HepG2 (cell line): ENCODE data around the gene SRF. TPM values are rescaled to one million over a fixed set of nuclear protein-coding genes. Genes with fewer than 3 reads are reported as not detected.

Source experiments
- ATAC-seq: fragments of 200-7000 bp; cut with Tn5 transposase; 3 replicates; pipeline ENCODE4 v1.9.1; 2020; ENCODE audit warnings: mild to moderate bottlenecking, moderate library complexity
- BruUV-seq: library from RNA; stranded (reverse); fragments of 400-500 nt; replicated peaks from 2 replicates; lab custom pipeline; 2021; lab: Mats Ljungman, UMichigan
- CTCF ChIA-PET: fragments of 300-600 bp; formaldehyde crosslinking; extraction: SDS; loops from one replicate; lab custom pipeline; 2021; ENCODE audit warnings: low total read pairs, inconsistent platforms, low intra/inter-chr PET ratio; lab: Yijun Ruan, JAX
- POLR2A ChIA-PET: fragments of 350-600 bp; sonication (Branson Sonifier 250); formaldehyde crosslinking; loops from one replicate; lab custom pipeline; 2020; ENCODE audit warnings: antibody characterized with exemption, inconsistent platforms; lab: Yijun Ruan, JAX
- DNase-seq: peaks from one replicate; pipeline ENCODE4 v3.0.0-alpha.2; 2015; ENCODE audit warnings: low spot score
- FAIRE-seq: peaks from 3 replicates; lab custom pipeline; 2011; peaks lifted over from hg19 to GRCh38; lab: Jason Lieb, UNC
- H2AFZ ChIP-seq: one replicate; pipeline ENCODE4 v1.6.1; 2011; ENCODE audit warnings: low read length, inconsistent platforms
- H3K27ac ChIP-seq: fragments of 300-600 bp; 3 replicates; pipeline ENCODE4 v1.8.0; 2011; ENCODE audit warnings: mixed run types, mild to moderate bottlenecking, mixed read lengths, low read length, inconsistent platforms; ENCODE audit not compliant: insufficient read depth; ENCODE audit errors: extremely low read length
- H3K27me3 ChIP-seq, 2 experiments: fragments of 200-600 bp in 1 of 2; 2 replicates in 1 of 2; 3 replicates in 1 of 2; pipeline versions ENCODE4 v1.6.0 to v1.8.0; 2011; ENCODE audit warnings: low read length in 2 of 2, mild to moderate bottlenecking in 2 of 2, moderate library complexity in 2 of 2, inconsistent platforms in 1 of 2; ENCODE audit not compliant: insufficient read depth in 2 of 2, control insufficient read depth in 1 of 2
- H3K36me3 ChIP-seq, 2 experiments: fragments of 200-600 bp in 1 of 2; replicated peaks in 1 of 2; 2 replicates in 1 of 2; 3 replicates in 1 of 2; pipeline versions ENCODE4 v1.5.1 to v1.8.0; 2011; ENCODE audit warnings: low read length in 2 of 2, inconsistent platforms in 1 of 2; ENCODE audit not compliant: insufficient read depth in 2 of 2, control insufficient read depth in 1 of 2
- H3K4me1 ChIP-seq: 2 replicates; pipeline ENCODE4 v1.5.1; 2012; ENCODE audit warnings: low read length, inconsistent platforms; ENCODE audit not compliant: insufficient read depth
- H3K4me2 ChIP-seq: 2 replicates; pipeline ENCODE4 v1.6.0; 2011; ENCODE audit warnings: low read depth, low read length, inconsistent platforms
- H3K4me3 ChIP-seq, 3 experiments: fragments of 200-600 bp in 1 of 3; sonication (generic), shearing (Covaris generic) in 1 of 3; replicated peaks in 1 of 3; 2 replicates each; pipeline ENCODE4 v1.5.1; 2011 to 2016; ENCODE audit warnings: low read length in 3 of 3, inconsistent platforms in 2 of 3, low read depth in 2 of 3, mild to moderate bottlenecking in 2 of 3, control low read depth in 1 of 3, mixed read lengths in 1 of 3; ENCODE audit not compliant: insufficient read depth in 1 of 3
- H3K79me2 ChIP-seq: one replicate; pipeline ENCODE4 v1.6.1; 2011; ENCODE audit warnings: low read length, inconsistent platforms; ENCODE audit not compliant: insufficient read depth
- H3K9ac ChIP-seq: 2 replicates; pipeline ENCODE4 v1.6.0; 2011; ENCODE audit warnings: mild to moderate bottlenecking, low read depth, low read length, inconsistent platforms; ENCODE audit not compliant: insufficient read depth
- H3K9me3 ChIP-seq: 2 replicates; pipeline ENCODE4 v1.5.1; 2012; ENCODE audit warnings: mild to moderate bottlenecking, low read length
- H4K20me1 ChIP-seq: 2 replicates; pipeline ENCODE4 v1.6.0; 2011; ENCODE audit warnings: inconsistent platforms, mild to moderate bottlenecking, low read length, moderate library complexity; ENCODE audit not compliant: insufficient read depth
- CHCHD3 ChIP-seq: sonication (generic); formaldehyde crosslinking; IDR thresholded peaks from 2 replicates; pipeline ENCODE4 v1.8.0; 2022; ENCODE audit warnings: mild to moderate bottlenecking, missing genetic modification reagents, moderate library complexity
- HNRNPLL ChIP-seq: fragments of 200-400 bp; formaldehyde crosslinking; IDR thresholded peaks from 2 replicates; pipeline ENCODE4 v1.6.1; 2017; ENCODE audit warnings: mild to moderate bottlenecking, low read depth, low read length; ENCODE audit not compliant: poor library complexity, severe bottlenecking
- MIER3 ChIP-seq: IDR thresholded peaks from 2 replicates; pipeline ENCODE4 v1.6.1; 2016; ENCODE audit warnings: missing compliant biosample characterization, borderline replicate concordance
- PHF20 ChIP-seq: sonication (generic); formaldehyde crosslinking; IDR thresholded peaks from 2 replicates; pipeline ENCODE4 v1.5.0; 2020; ENCODE audit warnings: mild to moderate bottlenecking, missing genetic modification reagents
- PRDM10 ChIP-seq: sonication (generic); formaldehyde crosslinking; IDR thresholded peaks from 2 replicates; pipeline ENCODE4 v1.4.0; 2020; ENCODE audit warnings: low read depth, missing genetic modification reagents
- RBM39 ChIP-seq: fragments of 200-400 bp; formaldehyde crosslinking; IDR thresholded peaks from one replicate; pipeline ENCODE4 v1.6.1; 2018; ENCODE audit warnings: antibody characterized with exemption, mild to moderate bottlenecking, low read depth, low read length; ENCODE audit not compliant: poor library complexity, severe bottlenecking
- SALL1 ChIP-seq: sonication (generic); formaldehyde crosslinking; IDR thresholded peaks from 2 replicates; pipeline ENCODE4 v1.8.0; 2022; ENCODE audit warnings: mild to moderate bottlenecking, missing genetic modification reagents
- SMAD3 ChIP-seq: sonication (generic); formaldehyde crosslinking; IDR thresholded peaks from 2 replicates; pipeline ENCODE4 v1.4.0; 2020; ENCODE audit warnings: missing genetic modification reagents
- THAP9 ChIP-seq: sonication (generic); formaldehyde crosslinking; IDR thresholded peaks from 2 replicates; pipeline ENCODE4; 2020; ENCODE audit warnings: missing genetic modification reagents, mild to moderate bottlenecking, borderline replicate concordance
- WGBS: methylation state at CpG from one replicate; pipeline ENCODE4 v1.1.6; 2017; ENCODE audit warnings: low lambda C conversion rate; 5-methylcytosine and 5-hydroxymethylcytosine counted together
- in situ Hi-C: cut with HindIII; loops from 2 replicates; pipeline ENCODE4 v1.10.0; 2017; ENCODE audit warnings: low pct_unique_long_range_greater_than_20kb; ENCODE audit not compliant: extremely low pct_ligation_motif_present
- intact Hi-C: fragments of 100-400 bp; cut with micrococcal nuclease; formaldehyde crosslinking; loops from one replicate; pipeline ENCODE4 v1.10.0; 2022; ENCODE audit not compliant: unreplicated experiment
- polyA plus RNA-seq, 8 experiments: library from polyadenylated mRNA; depleted of rRNA in 3 of 8; stranded (reverse) in 7 of 8; unstranded in 1 of 8; fragments of >200 nt; fragmentation: Illumina TruSeq in 4 of 8; extraction: Trizol in 4 of 8; gene quantifications; 2 replicates each; pipeline versions ENCODE4 v1.2.1 to v1.2.3, GENCODE V29; 2011 to 2016; ENCODE audit warnings: low read depth in 4 of 8, missing spikeins in 1 of 8, mixed read lengths in 1 of 8; ENCODE audit not compliant: insufficient read depth in 1 of 8
- total RNA-seq, 5 experiments: library from RNA; depleted of rRNA; stranded (reverse); fragments of >200 nt; fragmentation: Illumina TruSeq; extraction: Trizol; gene quantifications; 2 replicates each; pipeline ENCODE4 v1.2.3, GENCODE V29; 2016; ENCODE audit warnings: low read depth in 1 of 5
- TF ChIP-seq, protein P1 (sequence below): IDR thresholded peaks from 2 replicates; pipeline ENCODE4 v1.6.1; 2016; ENCODE audit warnings: missing biosample characterization, missing genetic modification reagents, low read depth
- TF ChIP-seq, protein P2 (sequence below): IDR thresholded peaks from 2 replicates; pipeline ENCODE4 v1.6.1; 2018; ENCODE audit warnings: missing genetic modification reagents, mild to moderate bottlenecking, missing compliant biosample characterization

The SRF gene
- total and polyA plus RNA-seq, 2 of the 13 experiments (the other 11 are each of a cell fraction or from before 2014, with no cell fraction given) = 25.5 to 44.1 TPM

GRCh38 chr6:43174263-43175112 is 3.4 kb downstream of the SRF start:
- H3K9me3 ChIP-seq = no peaks in the 10 kb centered on the region
- WGBS = 2% methylated on average over 17 of the region's 32 CpGs
- peak overlapping the region; percentile 96; the same call in 1 of the 2 replicates for H3K9ac ChIP-seq
- peaks cover 32% of the 10 kb centered on the region for H4K20me1 ChIP-seq
- peaks cover 36% of the 10 kb centered on the region for H3K79me2 ChIP-seq
- BruUV-seq = no TSS peak
- in situ Hi-C loops (no loop called here), intact Hi-C loops (loop anchor here (1.0 to 5.0 kb wide), 3 partner anchors 8 to 453 kb away; partner anchors contain the start of genes CUL9, DNPH1 and GTPBP2)
- peaks cover 27 to 40% of the 10 kb centered on the region in 2 experiments for H3K36me3 ChIP-seq
- peak; percentile 99 for DNase-seq
- H3K27me3 ChIP-seq = no peaks in the 10 kb centered on the region; a peak in 1 of 5 replicates
- H3K4me1 ChIP-seq = peaks cover 37% of the 10 kb centered on the region
- CTCF ChIA-PET = no interaction called here
- peak overlapping the region; percentile 57 for H3K27ac ChIP-seq
- peak overlapping the region; percentile 3 to 97 (median 95); a peak in 4 of 6 replicates for H3K4me3 ChIP-seq
- POLR2A ChIA-PET = interaction anchor here (0.6 to 1.9 kb wide), 27 partner anchors 8 to 455 kb away, joined by 3 to 13 read pairs (median 4); partner anchors contain the start of genes ABCC10, CUL7, CUL9 and DNPH1
- peak; percentile 76 for ATAC-seq
- H3K4me2 ChIP-seq = peak overlapping the region; percentile 95
- FAIRE-seq = peak; percentile 97
- H2AFZ ChIP-seq = no peak overlapping the region
- peak; percentile 50; the same call in 1 of the 2 replicates for TF ChIP-seq SMAD3 (CRISPR knock-in tag)
- peak; percentile 85; the same call in 1 of the 2 replicates for TF ChIP-seq PRDM10 (CRISPR knock-in tag)
- no peak for TF ChIP-seq CHCHD3 (CRISPR knock-in tag)
- TF ChIP-seq RBM39 = peak; percentile 43
- TF ChIP-seq SALL1 (CRISPR knock-in tag) = peak; percentile 77
- peak; percentile 86 for TF ChIP-seq HNRNPLL
- TF ChIP-seq, protein P1, sequence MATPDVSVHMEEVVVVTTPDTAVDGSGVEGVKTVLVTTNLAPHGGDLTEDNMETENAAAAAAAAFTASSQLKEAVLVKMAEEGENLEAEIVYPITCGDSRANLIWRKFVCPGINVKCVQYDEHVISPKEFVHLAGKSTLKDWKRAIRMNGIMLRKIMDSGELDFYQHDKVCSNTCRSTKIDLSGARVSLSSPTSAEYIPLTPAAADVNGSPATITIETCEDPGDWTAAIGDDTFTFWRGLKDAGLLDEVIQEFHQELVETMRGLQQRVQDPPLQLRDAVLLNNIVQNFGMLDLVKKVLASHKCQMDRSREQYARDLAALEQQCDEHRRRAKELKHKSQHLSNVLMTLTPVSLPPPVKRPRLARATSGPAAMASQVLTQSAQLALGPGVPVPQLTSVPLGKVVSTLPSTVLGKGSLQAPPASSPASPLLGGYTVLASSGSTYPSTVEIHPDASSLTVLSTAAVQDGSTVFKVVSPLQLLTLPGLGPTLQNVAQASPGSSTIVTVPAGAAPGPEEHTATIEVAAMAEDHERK (CRISPR knock-in tag) = peak; percentile 39; the same call in 1 of the 2 replicates
- peak; percentile 33; the same call in 1 of the 2 replicates for TF ChIP-seq PHF20 (CRISPR knock-in tag)
- TF ChIP-seq, protein P2, sequence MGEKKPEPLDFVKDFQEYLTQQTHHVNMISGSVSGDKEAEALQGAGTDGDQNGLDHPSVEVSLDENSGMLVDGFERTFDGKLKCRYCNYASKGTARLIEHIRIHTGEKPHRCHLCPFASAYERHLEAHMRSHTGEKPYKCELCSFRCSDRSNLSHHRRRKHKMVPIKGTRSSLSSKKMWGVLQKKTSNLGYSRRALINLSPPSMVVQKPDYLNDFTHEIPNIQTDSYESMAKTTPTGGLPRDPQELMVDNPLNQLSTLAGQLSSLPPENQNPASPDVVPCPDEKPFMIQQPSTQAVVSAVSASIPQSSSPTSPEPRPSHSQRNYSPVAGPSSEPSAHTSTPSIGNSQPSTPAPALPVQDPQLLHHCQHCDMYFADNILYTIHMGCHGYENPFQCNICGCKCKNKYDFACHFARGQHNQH (CRISPR knock-in tag) = peak; percentile 46; the same call in 1 of the 2 replicates
- peak; percentile 68; the same call in 1 of the 2 replicates for TF ChIP-seq THAP9
- peak; percentile 64; the same call in 1 of the 2 replicates for TF ChIP-seq MIER3
